ENCODE data around the gene RAPGEF3.

Gene RAPGEF3

GRCh38 chr12:47791351-47791746, 32.7 kb upstream of the RAPGEF3 start:
- no peak for DNase-seq (ENCODE audit: low read depth in 2 of 2)

- DNase-seq (ENCODE audit: low read depth in 2 of 2), result no peak
Measured at GRCh38 chr12:47790676-47791350, 32.1 kb upstream of the RAPGEF3 start.

- no peak for DNase-seq (ENCODE audit: low read depth in 2 of 2)
Measured at GRCh38 chr12:47789712-47790489, 31.2 kb upstream of the RAPGEF3 start.

- no peak for DNase-seq (ENCODE audit: low read depth in 2 of 2)
Measured at GRCh38 chr12:47789141-47789540, 30.5 kb upstream of the RAPGEF3 start.

DNA sequence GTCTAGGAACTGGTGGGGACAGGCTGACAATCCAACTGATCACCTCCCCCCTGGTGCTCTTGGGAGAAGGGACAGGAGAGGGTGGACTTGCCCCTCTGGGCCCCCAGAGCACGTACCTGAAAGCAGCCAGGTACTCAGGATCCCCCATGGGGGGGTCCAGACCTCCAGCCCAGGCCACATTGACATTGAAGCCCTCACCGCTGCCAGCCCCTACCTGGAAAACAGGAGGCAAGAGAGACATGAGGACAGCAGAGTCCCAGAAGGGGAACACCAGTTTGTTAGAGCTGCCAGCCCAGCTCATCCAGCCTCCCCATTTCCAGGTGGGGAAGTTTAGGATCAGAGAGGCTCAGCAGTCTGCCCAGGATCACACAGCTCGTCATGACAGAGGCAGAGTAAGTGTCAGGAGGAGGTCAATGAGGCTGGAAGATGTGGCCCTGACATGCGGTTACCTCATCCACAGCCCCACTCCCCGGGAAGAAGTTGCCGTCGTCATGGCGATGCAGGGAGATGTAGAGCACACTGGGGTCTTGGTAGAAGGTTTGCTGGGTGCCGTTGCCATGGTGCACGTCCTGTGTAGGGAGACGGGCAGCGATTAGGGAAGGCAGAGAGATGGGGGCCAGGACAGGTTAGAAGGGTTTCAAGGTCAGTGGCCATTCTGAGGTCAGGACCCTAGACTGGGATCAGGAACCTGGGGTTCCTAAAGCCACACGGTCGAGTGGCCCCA, 29.1 kb upstream of the RAPGEF3 start:
- no peak for DNase-seq (ENCODE audit: low read depth in 2 of 2)

GRCh38 chr12:47786662-47787280, 28.1 kb upstream of the RAPGEF3 start:
- no peak for DNase-seq (ENCODE audit: low read depth in 2 of 2)

DNA sequence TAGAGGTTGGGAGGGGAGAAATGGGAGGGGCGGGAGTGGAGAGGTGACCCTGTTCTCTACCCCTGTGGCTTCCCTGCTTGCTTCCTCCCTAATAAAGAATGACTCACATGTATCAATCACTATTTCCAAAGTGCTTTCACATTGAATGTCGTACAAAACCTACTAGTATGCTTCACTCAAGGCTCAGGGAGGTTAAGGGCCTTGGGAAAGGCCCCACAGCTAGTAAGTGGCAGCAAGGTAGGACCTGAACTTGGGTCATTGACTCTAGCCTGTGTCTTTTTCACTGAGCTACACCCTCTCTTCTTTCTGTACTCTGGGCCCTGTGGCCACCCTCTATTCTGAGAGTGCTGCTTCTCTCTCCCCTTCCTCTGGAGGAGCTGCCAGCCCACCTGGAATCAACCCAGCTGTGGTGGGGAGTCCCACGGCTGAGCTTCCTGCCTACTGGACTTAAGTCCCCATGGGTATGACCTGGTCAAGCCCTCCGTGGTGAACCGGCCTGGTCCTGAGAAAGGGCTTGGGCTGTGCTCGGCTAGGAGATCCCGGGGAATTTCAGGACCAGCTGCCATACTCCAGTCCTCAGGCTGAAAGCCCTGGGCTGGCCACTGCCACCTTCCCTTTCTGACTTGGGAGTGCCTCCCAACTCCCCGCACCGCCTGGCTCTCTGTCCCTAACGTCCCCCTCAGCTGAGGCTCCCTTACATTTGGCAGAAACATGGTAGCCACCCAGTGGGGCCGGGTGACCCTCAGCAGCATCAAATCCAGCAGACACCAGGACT, 27.4 kb upstream of the RAPGEF3 start:
- no peak for DNase-seq (ENCODE audit: low read depth in 2 of 2)

- no peak for DNase-seq (ENCODE audit: low read depth in 2 of 2)
Measured at GRCh38 chr12:47785036-47785886, 26.6 kb upstream of the RAPGEF3 start.

DNA sequence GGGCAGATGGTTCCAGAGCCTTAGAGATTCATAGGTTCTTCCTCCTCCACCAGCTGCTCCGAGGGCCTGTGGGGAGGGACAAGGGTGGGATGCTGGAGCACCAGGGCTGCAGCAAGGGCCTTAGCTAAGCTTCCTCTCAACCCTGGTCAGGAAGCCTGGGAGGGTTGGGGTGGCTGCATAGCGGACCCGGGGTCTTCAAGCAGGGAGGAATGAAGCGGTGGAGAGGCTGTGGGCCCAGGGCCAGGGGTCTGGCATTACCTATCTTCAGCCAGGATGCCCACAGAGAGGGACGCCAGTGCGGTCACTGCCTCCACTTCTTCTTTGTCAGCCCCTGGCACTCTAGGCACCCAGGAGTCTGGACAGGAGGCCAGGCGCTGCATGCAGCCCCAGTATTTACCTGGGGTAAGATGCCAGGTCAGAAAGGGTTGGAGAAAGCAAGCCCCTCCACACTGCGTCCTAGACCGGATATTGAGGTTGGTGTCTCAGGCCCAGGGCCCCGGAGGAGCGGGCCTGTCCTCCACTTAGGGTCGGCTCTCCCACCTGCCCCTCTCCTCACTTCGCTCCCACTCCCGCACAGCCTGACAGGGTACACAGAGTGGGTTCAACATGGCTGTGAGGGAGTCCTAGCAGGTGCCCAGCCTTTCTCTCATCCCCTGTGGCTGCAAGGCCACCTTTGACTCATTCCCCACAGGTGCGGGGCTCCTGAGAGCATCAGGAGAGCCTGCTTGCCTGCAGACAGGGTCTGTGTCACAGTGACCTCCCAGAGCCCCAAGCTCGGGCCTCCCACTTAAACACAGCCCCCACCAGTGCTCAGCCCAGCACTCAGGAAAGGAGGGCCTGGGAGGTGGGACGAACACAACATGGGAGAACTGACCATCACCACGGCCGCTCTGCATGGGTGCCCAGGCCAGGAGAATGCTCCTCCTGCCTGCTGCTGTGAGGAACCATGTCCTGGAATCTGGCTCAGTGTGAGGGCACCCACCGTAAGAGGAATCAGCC, 25.4 kb upstream of the RAPGEF3 start:
- no peak for DNase-seq (ENCODE audit: low read depth in 2 of 2)

GRCh38 chr12:47783024-47783755, 24.5 kb upstream of the RAPGEF3 start:
- no peak for DNase-seq (ENCODE audit: low read depth in 2 of 2)

GRCh38 chr12:47782372-47782770, 23.7 kb upstream of the RAPGEF3 start:
- no peak for DNase-seq (ENCODE audit: low read depth in 2 of 2)

- DNase-seq (ENCODE audit: low read depth in 2 of 2), result no peak
Measured at GRCh38 chr12:47781479-47782371, 23.0 kb upstream of the RAPGEF3 start.

DNA sequence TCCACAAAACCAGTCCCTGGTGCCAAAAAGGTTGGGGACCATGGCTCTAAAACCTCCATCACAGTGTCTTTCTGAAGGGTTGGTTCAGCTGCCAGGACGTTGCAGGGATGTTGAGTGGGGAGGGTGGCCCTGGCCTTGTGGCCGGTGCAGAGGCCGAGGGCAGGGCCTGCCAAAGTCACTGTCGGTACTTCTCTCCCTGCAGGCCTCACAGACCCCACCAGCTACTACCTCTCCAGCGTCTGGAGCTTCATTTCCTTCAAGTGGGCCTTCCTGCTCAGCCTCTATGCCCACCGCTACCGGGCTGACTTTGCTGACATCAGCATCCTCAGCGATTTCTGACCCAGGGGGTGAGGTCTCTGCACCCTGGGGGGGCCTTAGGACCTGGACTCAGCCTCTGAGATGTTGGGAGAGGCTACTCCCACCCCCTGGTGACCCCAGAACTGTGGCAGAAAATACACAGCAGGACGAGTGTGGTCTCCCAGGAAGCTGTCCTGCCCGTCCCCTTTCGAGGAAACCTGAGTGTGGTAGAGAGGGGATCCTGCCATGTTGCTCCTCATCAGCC, 21.3 kb upstream of the RAPGEF3 start:
- DNase-seq (ENCODE audit: low read depth in 2 of 2), result no peak

GRCh38 chr12:47779301-47779942, 20.7 kb upstream of the RAPGEF3 start:
- peak; percentile 82 to 92 for DNase-seq (ENCODE audit: low read depth in 2 of 2)

GRCh38 chr12:47778881-47779280, 20.2 kb upstream of the RAPGEF3 start:
- DNase-seq (ENCODE audit: low read depth in 2 of 2), result no peak

DNA sequence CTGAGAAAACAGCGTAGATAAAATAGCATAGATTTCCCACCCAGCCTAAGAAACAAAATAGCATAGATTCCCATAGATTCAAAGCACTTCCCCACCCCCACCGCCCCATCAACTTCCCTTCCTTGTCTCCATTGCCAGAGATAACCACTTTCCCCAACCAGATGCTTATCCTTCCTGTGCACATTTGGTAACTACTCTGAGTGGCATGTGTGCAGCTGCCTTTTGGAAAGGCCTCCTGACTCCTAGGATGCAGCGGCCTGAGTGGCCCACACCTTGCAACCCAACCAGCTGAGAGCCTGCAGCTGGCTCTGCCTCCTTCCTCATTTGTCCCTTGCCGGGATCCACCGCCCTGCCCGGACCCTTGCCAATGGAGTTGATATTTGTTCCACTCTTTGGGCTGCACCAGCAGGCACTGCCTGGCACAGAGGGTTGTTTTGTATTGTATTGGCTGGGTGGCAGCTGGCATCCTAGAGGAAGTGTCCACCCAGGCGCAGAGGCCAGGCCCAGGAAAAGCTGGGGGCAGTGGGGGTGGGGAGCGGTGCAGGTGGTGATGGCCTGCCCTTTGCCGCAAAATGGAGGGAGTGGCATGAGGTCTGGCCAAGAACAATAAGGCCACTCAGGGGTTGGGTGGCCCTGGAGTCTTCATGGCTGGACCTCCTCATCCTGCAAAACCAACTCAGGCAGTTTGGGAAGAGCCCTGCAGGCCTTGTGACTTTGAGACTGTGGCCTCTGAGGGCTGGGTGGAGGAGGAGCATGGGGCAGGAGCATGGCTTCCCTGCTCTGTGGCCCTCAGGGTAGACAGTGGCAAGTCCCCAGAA, 19.3 kb upstream of the RAPGEF3 start:
- no peak for DNase-seq (ENCODE audit: low read depth in 2 of 2)

Measured in stimulated activated CD4-positive, alpha-beta T cell treated with anti-CD3 and anti-CD28 coated beads, Interleukin-15, amount 100 ng/mL, for 48 hours (primary cell).